Naive B cell (primary cell): ENCODE measurements around the gene STK35. TPM values are rescaled to one million over a fixed set of nuclear protein-coding genes. Genes with fewer than 3 reads are reported as not detected.

Experiments
- ATAC-seq, 2 donors: fragments of 150-1000 bp; cut with Tn5 transposase; 2 replicates each; pipeline ENCODE4 v1.10.0; 2021; ENCODE audit warnings: low read depth in 2 of 2, mild to moderate bottlenecking in 2 of 2, moderate library complexity in 2 of 2
- DNase-seq: peaks from one replicate; pipeline ENCODE4 v3.0.0; 2022
- H3K27ac Mint-ChIP-seq, 6 donors: one replicate each; pipeline ENCODE4 v1.8.0; 2020 to 2022; ENCODE audit warnings: mild to moderate bottlenecking in 6 of 6, mixed read lengths in 6 of 6, moderate library complexity in 5 of 6, inconsistent platforms in 2 of 6
- H3K27me3 Mint-ChIP-seq, 3 donors: one replicate each; pipeline ENCODE4 v1.8.0; 2021 to 2022; ENCODE audit warnings: mixed read lengths in 3 of 3, mild to moderate bottlenecking in 1 of 3
- H3K36me3 Mint-ChIP-seq, 2 donors: one replicate each; pipeline ENCODE4 v1.8.0; 2020 to 2022; ENCODE audit warnings: mixed read lengths in 2 of 2, inconsistent platforms in 1 of 2, mild to moderate bottlenecking in 1 of 2
- H3K4me1 Mint-ChIP-seq, 3 donors: one replicate each; pipeline ENCODE4 v1.8.0; 2020 to 2022; ENCODE audit warnings: mixed read lengths in 3 of 3, inconsistent platforms in 1 of 3, mild to moderate bottlenecking in 1 of 3, moderate library complexity in 1 of 3
- H3K4me3 Mint-ChIP-seq, 8 donors: one replicate each; pipeline ENCODE4 v1.8.0; 2020 to 2022; ENCODE audit warnings: mild to moderate bottlenecking in 8 of 8, mixed read lengths in 8 of 8, moderate library complexity in 8 of 8, inconsistent platforms in 2 of 8
- H3K9me3 Mint-ChIP-seq, 7 donors: one replicate each; pipeline ENCODE4 v1.8.0; 2020 to 2022; ENCODE audit warnings: mixed read lengths in 7 of 7, mild to moderate bottlenecking in 5 of 7, inconsistent platforms in 2 of 7, moderate library complexity in 1 of 7
- polyA plus RNA-seq, 6 donors: library from polyadenylated mRNA; unstranded; fragments of 300-500 nt; fragmentation: Illumina TruSeq; gene quantifications; one replicate each; pipeline ENCODE4 v1.2.3, GENCODE V29; 2021; ENCODE audit warnings: low read depth in 6 of 6

Gene STK35
- polyA plus RNA-seq, 6 donors from 2014 or later = 3.3 to 8.7 (median 5.7) TPM

- Mint-ChIP-seq H3K27me3 (peaks cover 41 to 60% (median 52%) of the 10 kb centered on the region in 3 donors), H3K9me3 (no peaks in the 10 kb centered on the region), H3K4me1 (peaks cover 0 to 6% (median 3%) of the 10 kb centered on the region in 3 donors), H3K4me3 (no peak overlapping the region), H3K36me3 (no peaks in the 10 kb centered on the region), H3K27ac (no peak overlapping the region)
- ATAC-seq = no peak
- no peak for DNase-seq
Observed at GRCh38 chr20:2088891-2089290, 12.7 kb upstream of the STK35 start.

- ATAC-seq (no peak), DNase-seq (no peak)
- Mint-ChIP-seq H3K9me3 (no peaks in the 10 kb centered on the region), H3K27ac (no peak overlapping the region), H3K36me3 (no peaks in the 10 kb centered on the region), H3K4me3 (no peak overlapping the region), H3K4me1 (peaks cover 0 to 8% (median 3%) of the 10 kb centered on the region in 3 donors), H3K27me3 (peaks cover 41 to 62% (median 52%) of the 10 kb centered on the region in 3 donors)
Observed at GRCh38 chr20:2089447-2089846, 12.2 kb upstream of the STK35 start.

GRCh38 chr20:2093159-2093781, 8.4 kb upstream of the STK35 start:
- peak; percentile 29 for DNase-seq
- Mint-ChIP-seq H3K27ac (peak overlapping the region in 1 of 6 donors; percentile 4), H3K4me1 (peaks cover 0 to 8% (median 3%) of the 10 kb centered on the region in 3 donors), H3K36me3 (no peaks in the 10 kb centered on the region), H3K9me3 (no peaks in the 10 kb centered on the region), H3K27me3 (peaks cover 41 to 49% (median 41%) of the 10 kb centered on the region in 3 donors), H3K4me3 (peak overlapping the region in 1 of 8 donors; percentile 25)
- ATAC-seq = peak; percentile 81 to 84

GRCh38 chr20:2093883-2094282, 7.7 kb upstream of the STK35 start:
- Mint-ChIP-seq H3K27me3 (peaks cover 36 to 43% (median 41%) of the 10 kb centered on the region in 3 donors), H3K4me1 (peaks cover 0 to 8% (median 3%) of the 10 kb centered on the region in 3 donors), H3K27ac (peak overlapping the region in 3 of 6 donors; percentile 4 to 49 (median 18)), H3K9me3 (no peaks in the 10 kb centered on the region), H3K36me3 (no peaks in the 10 kb centered on the region), H3K4me3 (no peak overlapping the region)
- peak; percentile 51 to 83 for ATAC-seq
- DNase-seq = no peak

GRCh38 chr20:2101865-2102584, 398 bp downstream of the STK35 start:
- peak overlapping the region; percentile 100 for H3K27ac Mint-ChIP-seq
- no peaks in the 10 kb centered on the region for H3K9me3 Mint-ChIP-seq

GRCh38 chr20:2102585-2103460, 1.2 kb downstream of the STK35 start:
- peak overlapping the region; percentile 100 for H3K27ac Mint-ChIP-seq
- no peaks in the 10 kb centered on the region for H3K27me3 Mint-ChIP-seq
- peaks cover 38 to 48% (median 44%) of the 10 kb centered on the region in 3 donors for H3K4me1 Mint-ChIP-seq
- H3K9me3 Mint-ChIP-seq = no peaks in the 10 kb centered on the region
- ATAC-seq (peak; percentile 64 to 68), DNase-seq (peak; percentile 92)
- peaks cover 0 to 7% of the 10 kb centered on the region in 2 donors for H3K36me3 Mint-ChIP-seq
- H3K4me3 Mint-ChIP-seq = peak overlapping the region; percentile 88 to 99 (median 94)

More at GRCh38 chr20:2101865-2102584, 398 bp downstream of the STK35 start:
- Mint-ChIP-seq H3K4me1 (peaks cover 30 to 40% (median 36%) of the 10 kb centered on the region in 3 donors), H3K27me3 (peaks cover 0 to 2% (median 0%) of the 10 kb centered on the region in 3 donors), H3K4me3 (peak overlapping the region; percentile 88 to 99 (median 94)), H3K36me3 (peaks cover 0 to 7% of the 10 kb centered on the region in 2 donors)
- peak; percentile 79 to 80 for ATAC-seq
- DNase-seq = peak; percentile 94

GRCh38 chr20:2103461-2104153, 2.0 kb downstream of the STK35 start:
- Mint-ChIP-seq H3K27me3 (no peaks in the 10 kb centered on the region), H3K9me3 (no peaks in the 10 kb centered on the region), H3K27ac (peak overlapping the region; percentile 78 to 100 (median 91)), H3K36me3 (peaks cover 0 to 7% of the 10 kb centered on the region in 2 donors), H3K4me1 (peaks cover 45 to 56% (median 52%) of the 10 kb centered on the region in 3 donors), H3K4me3 (peak overlapping the region; percentile 88 to 99 (median 92))
- no peak for ATAC-seq
- no peak for DNase-seq

GRCh38 chr20:2104236-2104635, 2.6 kb downstream of the STK35 start:
- Mint-ChIP-seq H3K36me3 (peaks cover 0 to 7% of the 10 kb centered on the region in 2 donors), H3K27me3 (no peaks in the 10 kb centered on the region), H3K4me3 (peak overlapping the region; percentile 88 to 99 (median 92)), H3K4me1 (peaks cover 51 to 63% (median 58%) of the 10 kb centered on the region in 3 donors), H3K9me3 (no peaks in the 10 kb centered on the region), H3K27ac (peak overlapping the region in 2 of 6 donors; percentile 94 to 100)
- DNase-seq (no peak), ATAC-seq (no peak)

- no peaks in the 10 kb centered on the region for H3K27me3 Mint-ChIP-seq
- H3K27ac Mint-ChIP-seq = peak overlapping the region in 4 of 6 donors; percentile 7 to 94 (median 44)
- DNase-seq = peak; percentile 34
- peak; percentile 83 to 87 for ATAC-seq
- H3K36me3 Mint-ChIP-seq = peaks cover 0 to 7% of the 10 kb centered on the region in 2 donors
- H3K4me1 Mint-ChIP-seq = peaks cover 67 to 94% (median 75%) of the 10 kb centered on the region in 3 donors
- no peaks in the 10 kb centered on the region for H3K9me3 Mint-ChIP-seq
- peak overlapping the region; percentile 20 to 99 (median 64) for H3K4me3 Mint-ChIP-seq
Observed at GRCh38 chr20:2108498-2108897, 6.9 kb downstream of the STK35 start.

- Mint-ChIP-seq H3K4me1 (peaks cover 66 to 94% (median 73%) of the 10 kb centered on the region in 3 donors), H3K27ac (peak overlapping the region in 5 of 6 donors; percentile 2 to 94 (median 51)), H3K9me3 (no peaks in the 10 kb centered on the region), H3K36me3 (peaks cover 0 to 7% of the 10 kb centered on the region in 2 donors), H3K4me3 (peak overlapping the region; percentile 5 to 99 (median 54)), H3K27me3 (no peaks in the 10 kb centered on the region)
- no peak for ATAC-seq
- DNase-seq = no peak
Observed at GRCh38 chr20:2108987-2109386, 7.4 kb downstream of the STK35 start.

- no peak for ATAC-seq
- peak overlapping the region in 5 of 6 donors; percentile 2 to 61 (median 19) for H3K27ac Mint-ChIP-seq
Observed at GRCh38 chr20:2109425-2110210, 8.0 kb downstream of the STK35 start.

GRCh38 chr20:2112910-2113309, 11.3 kb downstream of the STK35 start:
- no peak overlapping the region for H3K4me3 Mint-ChIP-seq
- no peaks in the 10 kb centered on the region for H3K27me3 Mint-ChIP-seq
- peaks cover 0 to 8% of the 10 kb centered on the region in 2 donors for H3K36me3 Mint-ChIP-seq
- no peaks in the 10 kb centered on the region for H3K9me3 Mint-ChIP-seq
- DNase-seq = no peak
- no peak overlapping the region for H3K27ac Mint-ChIP-seq
- no peak for ATAC-seq
- peaks cover 57 to 74% (median 62%) of the 10 kb centered on the region in 3 donors for H3K4me1 Mint-ChIP-seq

More at GRCh38 chr20:2109425-2110210, 8.0 kb downstream of the STK35 start:
- Mint-ChIP-seq H3K36me3 (peaks cover under 1 to 7% of the 10 kb centered on the region in 2 donors), H3K4me3 (peak overlapping the region in 5 of 8 donors; percentile 32 to 99 (median 49)), H3K27me3 (no peaks in the 10 kb centered on the region), H3K9me3 (no peaks in the 10 kb centered on the region), H3K4me1 (peaks cover 66 to 93% (median 72%) of the 10 kb centered on the region in 3 donors)
- no peak for DNase-seq
